Ascending aorta (tissue), 2 donors: ENCODE measurements around the gene TMEM106C. TPM values are rescaled to one million over a fixed set of nuclear protein-coding genes. Genes with fewer than 3 reads are reported as not detected.

Source experiments
- DNase-seq, 2 donors: peaks; one replicate each; pipeline ENCODE4 v3.0.0-alpha.2; 2019; ENCODE audit warnings: low spot score in 2 of 2
- H3K27ac ChIP-seq, 2 donors: fragments of 200-600 bp; sonication (generic); one replicate each; pipeline ENCODE4 v1.5.1; 2016 to 2017; ENCODE audit warnings: mild to moderate bottlenecking in 1 of 2
- H3K27me3 ChIP-seq: fragments of 200-600 bp; sonication (generic); one replicate; pipeline ENCODE4 v1.5.1; 2017
- H3K36me3 ChIP-seq, 2 donors: fragments of 200-600 bp; sonication (generic); one replicate each; pipeline ENCODE4 v1.5.1; 2016
- H3K4me1 ChIP-seq, 2 donors: fragments of 200-600 bp; sonication (generic); one replicate each; pipeline ENCODE4 v1.5.1; 2016 to 2017; ENCODE audit warnings: mild to moderate bottlenecking in 1 of 2
- H3K4me3 ChIP-seq, 2 donors: fragments of 200-600 bp; sonication (generic); one replicate each; pipeline ENCODE4 v1.5.1; 2016 to 2017; ENCODE audit warnings: mild to moderate bottlenecking in 1 of 2
- H3K9me3 ChIP-seq, 2 donors: fragments of 200-600 bp; sonication (generic); one replicate each; pipeline ENCODE4 v1.5.1; 2016
- intact Hi-C: fragments of 100-400 bp; cut with DNase I; formaldehyde crosslinking; loops from one replicate; pipeline ENCODE4 v1.15.1; 2023
- total RNA-seq: library from RNA; depleted of rRNA; stranded (reverse); fragments of >200 nt; gene quantifications from one replicate; pipeline ENCODE4 v1.1.0, GENCODE V29; 2016
- TF ChIP-seq, protein P1 (sequence below), 3 experiments: fragments of 200-600 bp in 2 of 3; fragments of 450-650 bp in 1 of 3; sonication (generic) in 2 of 3; IDR thresholded peaks; one replicate each; pipeline ENCODE4 v1.5.1; 2016 to 2019; ENCODE audit warnings: antibody characterized with exemption in 3 of 3, mild to moderate bottlenecking in 1 of 3, moderate library complexity in 1 of 3

Gene TMEM106C
- total RNA-seq, 1 donor from 2014 or later = 120 TPM

DNA sequence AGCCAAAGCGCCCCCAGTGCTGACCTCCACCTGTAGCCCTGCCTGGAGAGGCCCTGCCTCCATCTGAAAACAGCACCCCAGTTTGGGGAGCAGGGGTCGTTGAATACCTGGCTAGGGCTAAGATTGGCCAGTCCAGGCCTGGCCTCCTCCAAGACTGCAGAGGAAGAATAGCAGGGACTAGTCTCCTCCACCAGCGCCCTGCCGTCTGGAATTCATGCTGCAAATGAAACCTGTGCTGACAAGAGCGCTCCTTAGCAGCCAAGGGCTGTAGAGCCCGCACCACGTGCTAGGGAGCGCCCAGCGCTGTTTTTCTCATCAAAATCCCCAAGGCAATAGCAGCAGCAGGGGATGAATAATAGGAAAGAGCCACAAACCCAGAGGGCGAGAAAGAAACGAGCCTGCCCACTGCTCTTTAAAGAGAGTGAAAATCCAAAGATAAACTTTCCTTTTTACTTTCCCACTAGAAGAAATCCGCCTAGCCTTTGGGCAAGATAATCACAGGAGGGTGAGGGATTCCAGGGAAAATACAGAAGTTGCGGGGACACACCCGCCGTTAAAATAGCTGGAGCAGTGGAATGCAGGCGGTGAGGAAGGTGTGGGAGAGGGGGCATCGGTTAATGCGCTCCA is 37.6 kb downstream of the TMEM106C start:
- Histone ChIP-seq H3K4me3 (peak overlapping the region; percentile 68 to 73), H3K36me3 (no peaks in the 10 kb centered on the region), H3K4me1 (peaks cover 14 to 32% of the 10 kb centered on the region in 2 donors), H3K9me3 (no peaks in the 10 kb centered on the region), H3K27me3 (peaks cover 12% of the 10 kb centered on the region), H3K27ac (peak overlapping the region in 1 of 2 donors; percentile 45)
- DNase-seq = no peak
- TF ChIP-seq, protein P1, sequence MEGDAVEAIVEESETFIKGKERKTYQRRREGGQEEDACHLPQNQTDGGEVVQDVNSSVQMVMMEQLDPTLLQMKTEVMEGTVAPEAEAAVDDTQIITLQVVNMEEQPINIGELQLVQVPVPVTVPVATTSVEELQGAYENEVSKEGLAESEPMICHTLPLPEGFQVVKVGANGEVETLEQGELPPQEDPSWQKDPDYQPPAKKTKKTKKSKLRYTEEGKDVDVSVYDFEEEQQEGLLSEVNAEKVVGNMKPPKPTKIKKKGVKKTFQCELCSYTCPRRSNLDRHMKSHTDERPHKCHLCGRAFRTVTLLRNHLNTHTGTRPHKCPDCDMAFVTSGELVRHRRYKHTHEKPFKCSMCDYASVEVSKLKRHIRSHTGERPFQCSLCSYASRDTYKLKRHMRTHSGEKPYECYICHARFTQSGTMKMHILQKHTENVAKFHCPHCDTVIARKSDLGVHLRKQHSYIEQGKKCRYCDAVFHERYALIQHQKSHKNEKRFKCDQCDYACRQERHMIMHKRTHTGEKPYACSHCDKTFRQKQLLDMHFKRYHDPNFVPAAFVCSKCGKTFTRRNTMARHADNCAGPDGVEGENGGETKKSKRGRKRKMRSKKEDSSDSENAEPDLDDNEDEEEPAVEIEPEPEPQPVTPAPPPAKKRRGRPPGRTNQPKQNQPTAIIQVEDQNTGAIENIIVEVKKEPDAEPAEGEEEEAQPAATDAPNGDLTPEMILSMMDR (IDR thresholded peaks at IDR 0.05) = no peak
- intact Hi-C loops = loop anchor here (10.0 kb wide), 1 partner anchor 154 kb away; the partner anchor contains the start of gene ASB8

DNA sequence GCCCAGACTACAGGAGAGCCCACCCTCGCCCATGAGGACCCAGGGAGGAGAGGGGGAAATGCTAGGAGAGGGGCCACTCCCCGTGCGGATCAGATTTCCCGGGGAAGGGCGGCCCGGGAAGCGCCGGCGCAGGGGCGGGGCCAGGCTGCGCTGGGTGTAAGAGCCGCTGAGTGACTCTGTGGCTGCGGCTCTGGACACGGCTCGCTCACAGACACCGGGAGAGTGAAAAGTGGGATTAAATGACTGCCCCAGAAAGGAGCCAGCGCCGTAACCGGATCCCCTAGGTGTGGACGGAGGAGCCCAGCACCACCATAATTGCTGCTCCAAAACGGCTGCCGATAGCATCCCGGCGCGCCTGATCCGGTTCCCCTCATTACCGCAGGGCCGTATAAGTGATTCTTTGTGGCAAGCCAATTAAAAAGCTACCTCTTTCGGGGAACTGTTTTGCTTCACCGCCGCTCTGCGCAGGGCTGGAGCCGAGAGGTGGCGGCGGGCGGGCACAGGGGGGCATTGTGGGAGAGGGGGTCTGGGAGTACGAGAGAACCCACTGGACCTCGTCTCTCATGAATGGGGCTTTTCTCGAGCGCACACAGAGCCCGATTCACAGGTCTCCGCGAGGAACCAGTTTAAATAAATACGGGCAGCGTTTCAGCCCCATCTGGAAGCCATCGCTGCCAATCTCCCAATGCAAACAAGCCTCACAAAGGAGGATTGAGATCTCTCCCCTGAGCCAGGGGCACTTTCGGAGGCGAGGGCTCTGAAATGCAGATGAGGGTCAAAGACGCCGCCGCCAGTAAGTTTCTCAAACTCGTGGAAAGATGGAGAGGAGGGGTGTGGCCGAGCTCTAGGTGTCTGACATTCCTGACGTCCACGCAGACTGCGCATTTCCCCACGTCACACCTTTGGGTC is 38.4 kb downstream of the TMEM106C start:
- H3K36me3 ChIP-seq = no peaks in the 10 kb centered on the region
- no peaks in the 10 kb centered on the region for H3K9me3 ChIP-seq
- H3K27ac ChIP-seq = peak overlapping the region in 1 of 2 donors; percentile 45
- peaks cover 14 to 32% of the 10 kb centered on the region in 2 donors for H3K4me1 ChIP-seq
- H3K4me3 ChIP-seq = peak overlapping the region; percentile 68 to 73
- TF ChIP-seq, protein P1 (IDR thresholded peaks at IDR 0.05) = no peak
- intact Hi-C loops = loop anchor here (10.0 kb wide), 1 partner anchor 153 kb away; the partner anchor contains the start of gene ASB8
- peak in 1 of 2 donors; percentile 74 for DNase-seq
- peaks cover 12% of the 10 kb centered on the region for H3K27me3 ChIP-seq

DNA sequence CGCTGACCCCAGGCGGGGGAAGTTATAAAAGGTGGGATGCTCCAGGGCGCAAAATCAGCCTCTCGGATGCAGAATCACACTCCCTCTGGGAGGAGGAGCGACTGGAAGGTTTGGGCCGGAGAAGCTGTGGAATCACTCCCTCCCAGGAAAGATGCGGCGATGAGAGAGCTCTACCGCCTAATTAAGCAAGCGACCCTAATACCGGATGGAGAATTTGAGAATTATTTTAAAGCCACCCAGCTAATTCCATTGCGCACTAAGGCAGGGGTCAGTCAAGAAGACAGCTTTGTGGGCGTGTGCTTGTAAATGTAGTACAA is 39.0 kb downstream of the TMEM106C start:
- Histone ChIP-seq H3K27ac (no peak overlapping the region), H3K4me1 (peaks cover 14 to 32% of the 10 kb centered on the region in 2 donors), H3K4me3 (peak overlapping the region; percentile 68 to 73), H3K9me3 (no peaks in the 10 kb centered on the region), H3K36me3 (no peaks in the 10 kb centered on the region), H3K27me3 (peaks cover 12% of the 10 kb centered on the region)
- no peak for DNase-seq
- TF ChIP-seq, protein P1 (IDR thresholded peaks at IDR 0.05) = no peak
- intact Hi-C loops = loop anchor here (10.0 kb wide), 1 partner anchor 152 kb away; the partner anchor contains the start of gene ASB8

DNA sequence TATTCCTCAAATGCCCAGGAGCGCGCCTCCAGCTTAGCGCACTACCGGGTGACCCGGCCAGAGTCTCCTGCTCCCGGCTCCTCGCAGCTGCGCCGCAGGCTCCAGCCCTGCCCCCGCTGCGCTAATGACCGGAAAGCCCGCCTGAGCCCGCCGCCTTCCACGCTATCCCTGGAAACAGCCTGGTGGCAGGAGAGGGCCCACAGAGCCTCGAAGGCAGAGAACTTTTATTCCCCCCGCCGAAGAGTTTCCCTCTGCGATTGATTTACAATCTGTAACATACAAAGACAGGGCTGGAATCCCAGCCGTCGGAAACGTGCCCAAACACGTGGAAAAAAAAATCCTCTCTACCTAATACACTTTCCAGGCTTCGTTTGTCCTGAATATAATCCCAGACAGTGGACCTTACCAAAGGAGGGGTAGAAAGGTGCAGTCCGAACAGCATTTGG is 39.4 kb downstream of the TMEM106C start:
- H3K4me3 ChIP-seq = peak overlapping the region; percentile 68 to 73
- TF ChIP-seq, protein P1 (IDR thresholded peaks at IDR 0.05) = no peak
- peaks cover 12% of the 10 kb centered on the region for H3K27me3 ChIP-seq
- H3K9me3 ChIP-seq = no peaks in the 10 kb centered on the region
- H3K36me3 ChIP-seq = no peaks in the 10 kb centered on the region
- DNase-seq = no peak
- H3K27ac ChIP-seq = no peak overlapping the region
- intact Hi-C loops = loop anchor here (10.0 kb wide), 1 partner anchor 152 kb away; the partner anchor contains the start of gene ASB8
- peaks cover 14 to 32% of the 10 kb centered on the region in 2 donors for H3K4me1 ChIP-seq

DNA sequence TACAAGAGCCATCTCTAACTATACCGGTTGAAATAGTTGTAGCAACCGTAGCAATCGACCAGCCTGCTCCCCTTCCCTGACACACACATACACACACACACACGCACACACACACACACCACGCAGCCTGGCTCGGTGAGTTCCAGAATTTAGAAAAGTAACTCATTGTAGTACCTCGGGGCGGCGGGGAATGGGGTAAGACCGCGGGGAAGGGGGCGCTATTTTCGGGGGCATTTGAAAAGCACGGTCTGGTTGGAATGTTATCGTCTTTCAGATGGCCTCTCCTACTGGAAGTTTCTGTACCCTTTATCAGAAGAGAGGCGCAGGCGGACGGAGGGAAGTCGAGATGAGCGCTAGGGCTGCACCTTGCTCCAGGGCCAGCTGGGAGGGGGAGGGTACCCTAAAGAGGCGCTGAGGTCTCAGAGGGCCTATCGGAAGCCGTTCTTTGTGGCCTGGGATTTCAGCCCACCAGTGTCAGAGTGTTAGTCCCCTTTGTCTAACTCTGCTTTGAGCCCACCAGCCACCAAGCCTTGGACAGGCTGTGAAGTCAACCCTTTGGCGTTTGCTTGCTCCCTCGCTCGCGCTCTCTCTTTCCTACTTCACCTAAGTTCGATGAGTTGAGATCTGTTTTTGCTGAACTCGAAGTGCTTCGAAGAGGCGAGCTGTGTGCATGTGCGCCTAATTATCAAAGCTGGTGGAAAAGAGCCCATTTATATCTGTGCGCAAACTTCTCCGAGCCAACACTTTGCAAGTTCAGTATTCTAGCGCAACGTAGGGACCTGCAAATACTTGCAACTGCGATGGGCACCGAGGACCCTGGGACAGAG is 40.0 kb downstream of the TMEM106C start:
- TF ChIP-seq, protein P1 (IDR thresholded peaks at IDR 0.05) = no peak
- H3K4me3 ChIP-seq = peak overlapping the region; percentile 68 to 73
- peaks cover 12% of the 10 kb centered on the region for H3K27me3 ChIP-seq
- H3K36me3 ChIP-seq = no peaks in the 10 kb centered on the region
- H3K4me1 ChIP-seq = peaks cover 14 to 32% of the 10 kb centered on the region in 2 donors
- H3K27ac ChIP-seq = no peak overlapping the region
- intact Hi-C loops = loop anchor here (10.0 kb wide), 1 partner anchor 151 kb away; the partner anchor contains the start of gene ASB8
- no peak for DNase-seq
- H3K9me3 ChIP-seq = no peaks in the 10 kb centered on the region
